OCI-LY1 (cell line): ENCODE measurements around the gene MX1.

Source experiments
- H2AFZ ChIP-seq: fragments of 200-600 bp; sonication (generic), shearing (Covaris generic); 2 replicates; pipeline ENCODE4 v1.6.0; 2014; ENCODE audit warnings: antibody characterized with exemption, mild to moderate bottlenecking, low read length
- H3F3A ChIP-seq: fragments of 200-600 bp; sonication (generic), shearing (Covaris generic); 2 replicates; pipeline ENCODE4 v1.6.0; 2014; ENCODE audit warnings: mild to moderate bottlenecking, antibody characterized with exemption, low read length, moderate library complexity; ENCODE audit not compliant: insufficient read depth
- H3K27ac ChIP-seq: fragments of 200-600 bp; sonication (generic); 2 replicates; pipeline ENCODE4 v1.5.1; 2014; ENCODE audit warnings: low read length, mixed run types, mild to moderate bottlenecking, low read depth; ENCODE audit not compliant: poor library complexity, severe bottlenecking
- H3K27me3 ChIP-seq: fragments of 200-600 bp; sonication (generic); 2 replicates; pipeline ENCODE4 v1.6.0; 2014; ENCODE audit warnings: antibody characterized with exemption, mild to moderate bottlenecking, low read length, moderate library complexity; ENCODE audit not compliant: insufficient read depth
- H3K36me3 ChIP-seq: fragments of 200-600 bp; sonication (generic); 2 replicates; pipeline ENCODE4 v1.6.1; 2014; ENCODE audit warnings: mild to moderate bottlenecking, antibody characterized with exemption, low read length, moderate library complexity, mixed read lengths; ENCODE audit not compliant: insufficient read depth
- H3K4me1 ChIP-seq: fragments of 200-600 bp; sonication (generic); 2 replicates; pipeline ENCODE4 v1.5.1; 2014; ENCODE audit warnings: mild to moderate bottlenecking, low read length, moderate library complexity; ENCODE audit not compliant: insufficient read depth, severe bottlenecking
- H3K4me2 ChIP-seq: fragments of 200-600 bp; sonication (generic), shearing (Covaris generic); 2 replicates; pipeline ENCODE4 v1.6.1; 2014; ENCODE audit warnings: low read length
- H3K4me3 ChIP-seq: fragments of 200-600 bp; sonication (generic); 2 replicates; pipeline ENCODE4 v1.5.1; 2014; ENCODE audit warnings: low read length, low read depth, mild to moderate bottlenecking, mixed read lengths; ENCODE audit not compliant: poor library complexity, severe bottlenecking
- H3K79me2 ChIP-seq: fragments of 200-600 bp; shearing (Covaris generic); 2 replicates; pipeline ENCODE4 v1.6.1; 2016; ENCODE audit warnings: mixed run types, low read length, mixed read lengths; ENCODE audit not compliant: insufficient read depth
- H3K9ac ChIP-seq: fragments of 200-600 bp; sonication (generic), shearing (Covaris generic); 2 replicates; pipeline ENCODE4 v1.6.1; 2014; ENCODE audit warnings: mild to moderate bottlenecking, low read length, mixed read lengths
- H3K9me2 ChIP-seq: fragments of 200-600 bp; sonication (generic), shearing (Covaris generic); 2 replicates; pipeline ENCODE4 v1.6.1; 2014; ENCODE audit warnings: low read depth, mild to moderate bottlenecking, low read length, mixed read lengths
- H3K9me3 ChIP-seq: fragments of 200-600 bp; shearing (Covaris generic); 2 replicates; pipeline ENCODE4 v1.6.1; 2014; ENCODE audit warnings: low read length, mixed read lengths
- H4K20me1 ChIP-seq: fragments of 200-600 bp; sonication (generic), shearing (Covaris generic); 2 replicates; pipeline ENCODE4 v1.6.0; 2016; ENCODE audit warnings: mild to moderate bottlenecking, low read length; ENCODE audit not compliant: insufficient read depth
- CTCF ChIP-seq: fragments of 200-600 bp; sonication (generic), shearing (Covaris generic); IDR thresholded peaks from 2 replicates; pipeline ENCODE4 v1.5.1; 2017; ENCODE audit warnings: mild to moderate bottlenecking, antibody characterized with exemption, low read length, moderate library complexity, mixed read lengths
- EZH2 ChIP-seq: fragments of 200-600 bp; sonication (generic), shearing (Covaris generic); IDR thresholded peaks from 2 replicates; pipeline ENCODE4 v1.8.0; 2017; ENCODE audit warnings: borderline replicate concordance, mixed run types, mild to moderate bottlenecking, antibody characterized with exemption, low read length, moderate library complexity, mixed read lengths

Gene MX1

DNA sequence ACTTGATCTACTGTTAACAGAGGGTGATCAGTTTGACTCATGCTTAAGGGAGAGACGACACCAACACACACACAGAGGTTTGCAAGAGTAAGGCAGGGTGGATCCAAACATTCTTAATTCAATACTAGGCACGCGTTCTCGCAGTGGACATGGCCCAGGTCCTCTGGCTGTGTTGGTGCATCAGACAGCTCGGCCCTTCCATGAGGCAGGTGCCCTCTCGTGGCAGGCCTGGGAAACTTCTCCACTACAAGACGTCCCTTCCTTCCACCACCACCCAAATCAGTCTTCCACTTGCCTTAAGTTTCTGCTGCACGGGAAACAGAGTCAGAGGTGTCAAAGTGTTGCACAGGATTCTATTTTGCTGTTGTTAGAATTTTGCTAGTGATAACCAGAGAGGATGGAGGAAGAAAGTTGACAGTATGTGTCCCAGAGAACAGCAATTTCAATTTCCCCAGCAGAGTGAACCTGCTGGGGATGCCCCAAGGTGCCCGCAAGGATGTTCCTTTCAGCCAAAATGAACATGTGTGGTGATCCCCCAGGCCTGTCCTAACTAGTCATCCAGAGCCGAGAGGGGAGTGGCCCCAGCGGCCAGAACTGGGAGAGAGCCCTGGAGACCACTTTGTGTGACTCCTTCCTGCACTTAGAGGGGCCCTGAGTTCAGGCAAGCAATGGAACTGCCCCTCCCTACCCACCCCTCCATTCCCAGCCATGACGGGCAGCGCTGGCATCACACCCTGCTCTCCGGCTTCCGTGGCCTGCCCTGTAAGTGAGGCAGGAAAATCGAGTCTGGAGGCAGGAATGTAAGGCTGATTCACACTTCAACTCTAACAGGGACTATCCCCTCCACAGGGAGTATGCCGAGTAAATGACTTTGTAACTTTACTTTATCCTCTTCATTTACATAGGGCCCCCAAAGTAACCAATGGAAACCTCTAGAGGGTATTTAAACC, 34.8 kb downstream of the MX1 start:
- H3K4me2 ChIP-seq = no peak overlapping the region
- H3K27ac ChIP-seq = no peak overlapping the region

DNA sequence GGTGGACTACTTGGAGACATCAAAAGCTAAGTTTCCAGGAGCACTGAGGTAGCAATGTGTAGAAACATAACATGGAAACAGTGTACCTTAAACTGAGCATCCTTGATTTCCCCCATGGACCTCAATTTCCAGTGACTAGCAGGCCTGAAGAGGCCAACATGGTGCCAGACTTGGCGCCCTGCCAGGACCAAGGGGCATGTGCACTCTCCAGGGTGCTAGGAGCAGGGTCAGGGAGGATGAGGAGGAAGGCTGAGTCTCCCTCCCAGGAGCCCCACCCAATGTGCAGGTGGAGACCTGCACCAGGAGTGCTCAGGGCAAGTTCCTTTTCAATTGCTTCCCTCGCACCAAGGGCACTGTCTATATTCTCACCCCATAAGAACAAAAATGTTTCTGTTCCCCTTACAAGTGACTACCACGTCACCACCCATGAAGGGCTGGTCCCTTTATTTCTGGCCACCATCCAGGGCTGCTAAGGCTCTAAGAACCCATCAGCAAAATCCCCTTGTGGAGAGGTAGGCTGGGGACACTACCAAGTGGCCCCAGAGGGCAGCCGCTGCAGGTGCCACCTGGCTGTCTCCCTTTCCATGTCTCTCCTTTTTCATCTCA, 39.2 kb downstream of the MX1 start:
- Histone ChIP-seq H3K4me1 (no peaks in the 10 kb centered on the region), H3K79me2 (no peaks in the 10 kb centered on the region), H3K9ac (no peak overlapping the region), H3K27me3 (0 out of 2 replicates have a peak, but pooled peaks cover 6% of the 10 kb centered on the region), H3K36me3 (no peaks in the 10 kb centered on the region), H4K20me1 (no peaks in the 10 kb centered on the region), H3K27ac (no peak overlapping the region), H3K4me2 (no peak overlapping the region), H3K4me3 (no peak overlapping the region), H2AFZ (no peak overlapping the region), H3K9me2 (no peaks in the 10 kb centered on the region), H3K9me3 (no peaks in the 10 kb centered on the region), H3F3A (no peaks in the 10 kb centered on the region)
- TF ChIP-seq CTCF (no peak), EZH2 (no peak)

More for the DNA sequence above, 34.8 kb downstream of the MX1 start:
- TF ChIP-seq CTCF (peak; percentile 86), EZH2 (no peak)
- H3K36me3 ChIP-seq = peaks cover 5% of the 10 kb centered on the region; the same call in 1 of the 2 replicates
- no peaks in the 10 kb centered on the region for H3F3A ChIP-seq
- no peak overlapping the region for H3K4me3 ChIP-seq
- no peaks in the 10 kb centered on the region for H3K9me3 ChIP-seq
- H3K27me3 ChIP-seq = no peaks in the 10 kb centered on the region
- H3K9ac ChIP-seq = no peak overlapping the region
- H2AFZ ChIP-seq = no peak overlapping the region
- no peaks in the 10 kb centered on the region for H3K79me2 ChIP-seq
- no peaks in the 10 kb centered on the region for H4K20me1 ChIP-seq
- H3K4me1 ChIP-seq = no peaks in the 10 kb centered on the region
- H3K9me2 ChIP-seq = no peaks in the 10 kb centered on the region

GRCh38 chr21:41466024-41466820, 40.2 kb downstream of the MX1 start:
- no peak for TF ChIP-seq CTCF
- no peak for TF ChIP-seq EZH2
- H3K9ac ChIP-seq = no peak overlapping the region
- no peak overlapping the region for H2AFZ ChIP-seq
- no peaks in the 10 kb centered on the region for H4K20me1 ChIP-seq
- H3K27me3 ChIP-seq = 0 out of 2 replicates have a peak, but pooled peaks cover 6% of the 10 kb centered on the region
- H3F3A ChIP-seq = no peaks in the 10 kb centered on the region
- H3K9me2 ChIP-seq = no peaks in the 10 kb centered on the region
- H3K4me2 ChIP-seq = no peak overlapping the region
- H3K4me1 ChIP-seq = no peaks in the 10 kb centered on the region
- no peaks in the 10 kb centered on the region for H3K79me2 ChIP-seq
- H3K4me3 ChIP-seq = no peak overlapping the region
- no peaks in the 10 kb centered on the region for H3K36me3 ChIP-seq
- no peaks in the 10 kb centered on the region for H3K9me3 ChIP-seq
- H3K27ac ChIP-seq = no peak overlapping the region
